HEK293 (cell line): ENCODE measurements around the gene ABCC2.

Experiments used
- CTCF ChIA-PET: fragments of 350-600 bp; formaldehyde crosslinking; extraction: SDS; loops from one replicate; lab custom pipeline; 2021; ENCODE audit warnings: antibody characterized with exemption; lab: Yijun Ruan, JAX
- POLR2A ChIA-PET: fragments of 300-600 bp; formaldehyde crosslinking; extraction: SDS; loops from one replicate; lab custom pipeline; 2020; ENCODE audit warnings: antibody characterized with exemption, inconsistent platforms; lab: Yijun Ruan, JAX
- H3K27ac ChIP-seq: fragments of 200-500 bp; sonication (Bioruptor generic); 2 replicates; pipeline ENCODE4 v1.5.1; 2014; ENCODE audit warnings: low read depth, low read length, control low read depth, inconsistent platforms; ENCODE audit errors: extremely low read depth
- H3K36me3 ChIP-seq, 2 experiments: fragments of 200-500 bp in 1 of 2; sonication (Bioruptor generic) in 1 of 2; 1 replicate in 1 of 2; 2 replicates in 1 of 2; pipeline ENCODE4 v1.5.1; 2014 to 2017; ENCODE audit warnings: inconsistent platforms in 2 of 2, low read length in 2 of 2; ENCODE audit not compliant: control insufficient read depth in 2 of 2, insufficient read depth in 1 of 2
- H3K4me1 ChIP-seq: fragments of 200-500 bp; sonication (Bioruptor generic); 2 replicates; pipeline ENCODE4 v1.5.1; 2014; ENCODE audit warnings: mild to moderate bottlenecking, low read length, inconsistent platforms; ENCODE audit not compliant: control insufficient read depth, insufficient read depth
- H3K4me3 ChIP-seq: 2 replicates; pipeline ENCODE4 v1.5.1; 2011; ENCODE audit warnings: low read depth, mild to moderate bottlenecking, control low read depth, low read length, moderate library complexity
- H3K9me3 ChIP-seq: fragments of 200-500 bp; sonication (Bioruptor generic); 2 replicates; pipeline ENCODE4 v1.5.1; 2014; ENCODE audit warnings: low read depth, low read length, inconsistent platforms; ENCODE audit not compliant: control insufficient read depth, insufficient read depth
- GLIS1 ChIP-seq: fragments of 450-650 bp; formaldehyde crosslinking; IDR thresholded peaks from 2 replicates; pipeline ENCODE4 v1.5.1; 2016; ENCODE audit warnings: missing biosample characterization, missing genetic modification characterization
- KLF17 ChIP-seq: fragments of 450-650 bp; formaldehyde crosslinking; IDR thresholded peaks from 2 replicates; pipeline ENCODE4 v1.5.1; 2016; ENCODE audit warnings: missing biosample characterization, missing genetic modification characterization
- KLF7 ChIP-seq: fragments of 450-650 bp; formaldehyde crosslinking; IDR thresholded peaks from 2 replicates; pipeline ENCODE4 v1.5.1; 2016; ENCODE audit warnings: missing biosample characterization, missing genetic modification characterization, borderline replicate concordance
- MEIS1 ChIP-seq: sonication (generic); formaldehyde crosslinking; IDR thresholded peaks from 2 replicates; pipeline ENCODE4 v1.8.1; 2022; ENCODE audit warnings: missing genetic modification reagents, mild to moderate bottlenecking, borderline replicate concordance
- ZBTB11 ChIP-seq: fragments of 450-650 bp; formaldehyde crosslinking; conservative IDR thresholded peaks from 2 replicates; pipeline ENCODE4 v1.5.1; 2016; ENCODE audit warnings: low read depth, missing biosample characterization, missing genetic modification characterization
- ZBTB44 ChIP-seq: fragments of 450-650 bp; IDR thresholded peaks from 2 replicates; pipeline ENCODE4 v1.5.1; 2018; ENCODE audit warnings: missing biosample characterization, mild to moderate bottlenecking, missing genetic modification characterization
- ZBTB48 ChIP-seq: fragments of 450-650 bp; formaldehyde crosslinking; IDR thresholded peaks from 2 replicates; pipeline ENCODE4 v1.5.1; 2016; ENCODE audit warnings: missing biosample characterization, missing genetic modification characterization
- ZNF10 ChIP-seq: fragments of 450-650 bp; formaldehyde crosslinking; IDR thresholded peaks from 2 replicates; pipeline ENCODE4 v1.5.1; 2017; ENCODE audit warnings: missing biosample characterization, missing genetic modification characterization
- ZNF138 ChIP-seq: fragments of 450-650 bp; formaldehyde crosslinking; IDR thresholded peaks from 2 replicates; pipeline ENCODE4 v1.5.1; 2016; ENCODE audit warnings: missing biosample characterization, missing genetic modification characterization, borderline replicate concordance
- ZNF19 ChIP-seq: fragments of 450-650 bp; formaldehyde crosslinking; IDR thresholded peaks from 2 replicates; pipeline ENCODE4; 2016; ENCODE audit warnings: missing biosample characterization, missing genetic modification characterization, low read depth
- ZNF23 ChIP-seq: fragments of 450-650 bp; formaldehyde crosslinking; IDR thresholded peaks from 2 replicates; pipeline ENCODE4 v1.5.1; 2016; ENCODE audit warnings: missing biosample characterization, missing genetic modification characterization, borderline replicate concordance
- ZNF248 ChIP-seq: fragments of 450-650 bp; formaldehyde crosslinking; IDR thresholded peaks from 2 replicates; pipeline ENCODE4 v1.5.1; 2017; ENCODE audit warnings: missing biosample characterization, missing genetic modification characterization
- ZNF266 ChIP-seq: fragments of 450-650 bp; formaldehyde crosslinking; IDR thresholded peaks from 2 replicates; pipeline ENCODE4 v1.5.1; 2016; ENCODE audit warnings: missing biosample characterization, missing genetic modification characterization, low read depth
- ZNF354C ChIP-seq: fragments of 450-650 bp; formaldehyde crosslinking; IDR thresholded peaks from 2 replicates; pipeline ENCODE4 v1.5.1; 2016; ENCODE audit warnings: missing biosample characterization, missing genetic modification characterization, low read depth, borderline replicate concordance
- ZNF391 ChIP-seq: fragments of 450-650 bp; formaldehyde crosslinking; IDR thresholded peaks from 2 replicates; pipeline ENCODE4 v1.5.1; 2016; ENCODE audit warnings: low read depth, missing biosample characterization, missing genetic modification characterization, borderline replicate concordance
- ZNF404 ChIP-seq: fragments of 450-650 bp; formaldehyde crosslinking; IDR thresholded peaks from 2 replicates; pipeline ENCODE4 v1.5.1; 2017; ENCODE audit warnings: missing biosample characterization, missing genetic modification characterization
- ZNF514 ChIP-seq: fragments of 450-650 bp; formaldehyde crosslinking; IDR thresholded peaks from 2 replicates; pipeline ENCODE4 v1.5.1; 2016; ENCODE audit warnings: missing biosample characterization, missing genetic modification characterization
- ZNF549 ChIP-seq: fragments of 450-650 bp; IDR thresholded peaks from 2 replicates; pipeline ENCODE4 v1.5.1; 2018; ENCODE audit warnings: missing biosample characterization, missing genetic modification characterization, mild to moderate bottlenecking, inconsistent platforms, moderate library complexity
- ZNF610 ChIP-seq: fragments of 450-650 bp; formaldehyde crosslinking; IDR thresholded peaks from 2 replicates; pipeline ENCODE4 v1.5.1; 2016; ENCODE audit warnings: missing biosample characterization, missing genetic modification characterization, borderline replicate concordance
- ZNF707 ChIP-seq: fragments of 450-650 bp; formaldehyde crosslinking; IDR thresholded peaks from 2 replicates; pipeline ENCODE4 v1.5.1; 2016; ENCODE audit warnings: missing biosample characterization, missing genetic modification characterization
- ZNF76 ChIP-seq: fragments of 450-650 bp; formaldehyde crosslinking; IDR thresholded peaks from 2 replicates; pipeline ENCODE4; 2016; ENCODE audit warnings: low read depth, missing biosample characterization, missing genetic modification characterization, borderline replicate concordance
- ZSCAN30 ChIP-seq: fragments of 450-650 bp; IDR thresholded peaks from 2 replicates; pipeline ENCODE4 v1.5.1; 2018; ENCODE audit warnings: missing biosample characterization, mild to moderate bottlenecking, missing genetic modification characterization, moderate library complexity
- TF ChIP-seq, protein P1 (sequence below): sonication (generic); formaldehyde crosslinking; IDR thresholded peaks from 2 replicates; pipeline ENCODE4 v1.8.1; 2022; ENCODE audit warnings: mild to moderate bottlenecking, moderate library complexity, missing genetic modification reagents

The ABCC2 gene

DNA sequence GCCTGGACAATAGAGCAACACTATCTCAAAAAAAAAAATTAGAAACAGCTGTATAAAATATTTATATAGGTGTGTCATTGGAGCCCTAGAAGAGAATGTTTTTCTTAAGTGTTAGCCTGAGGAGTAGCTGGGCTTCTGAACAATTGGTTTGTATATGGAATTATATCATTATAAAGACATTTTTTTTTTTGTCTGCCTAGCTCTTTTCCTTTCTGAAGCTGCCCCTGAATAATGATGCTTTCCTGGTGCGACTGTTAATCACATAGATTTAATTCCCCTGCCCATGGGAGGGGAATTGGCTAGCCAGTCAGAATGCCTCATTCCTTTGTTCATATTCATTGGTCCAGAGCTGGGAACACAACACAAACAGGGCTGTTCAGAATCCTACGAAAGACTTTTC, 13.9 kb upstream of the ABCC2 start (continued):
- TF ChIP-seq KLF7 (tag by site-specific recombination) (no peak), ZNF354C (tag by site-specific recombination) (no peak)

DNA sequence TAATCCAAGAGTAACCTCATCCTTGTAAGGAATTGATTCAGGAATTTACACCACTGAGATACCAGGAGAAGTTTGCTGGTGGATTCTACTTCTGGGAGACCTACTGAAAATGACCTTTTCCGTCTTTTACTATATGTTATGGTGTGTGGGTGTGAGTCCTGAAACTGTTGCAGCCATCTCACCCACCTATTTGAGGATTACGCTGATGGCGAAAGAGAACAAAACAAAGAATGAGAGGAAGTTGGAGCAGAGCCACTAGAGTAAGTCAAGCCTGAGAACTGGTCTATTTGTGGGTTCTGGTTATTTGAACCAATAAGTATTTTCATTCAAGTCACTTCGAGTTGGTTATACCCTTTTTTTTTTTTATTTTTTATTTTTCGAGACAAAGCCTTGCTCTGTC, 12.7 kb upstream of the ABCC2 start:
- ChIA-PET POLR2A (no interaction called here), CTCF (interaction anchor here (0.6 to 1.6 kb wide), 2 partner anchors 276 to 1106 kb away, joined by 3 to 5 read pairs; no protein-coding TSS in a partner anchor)
- no peaks in the 10 kb centered on the region for H3K9me3 ChIP-seq
- H3K36me3 ChIP-seq: no peaks in the 10 kb centered on the region
- H3K4me3 ChIP-seq: no peak overlapping the region
- H3K4me1 ChIP-seq: no peaks in the 10 kb centered on the region
- H3K27ac ChIP-seq: no peak overlapping the region
- TF ChIP-seq ZNF707 (tag by site-specific recombination) (no peak), ZBTB48 (tag by site-specific recombination) (no peak), ZNF23 (tag by site-specific recombination) (no peak), ZNF266 (tag by site-specific recombination) (no peak), ZNF610 (tag by site-specific recombination) (no peak), ZNF19 (no peak), ZNF391 (tag by site-specific recombination) (no peak), ZBTB44 (tag by site-specific recombination) (no peak), ZNF10 (tag by site-specific recombination) (no peak)
- TF ChIP-seq, protein P1, sequence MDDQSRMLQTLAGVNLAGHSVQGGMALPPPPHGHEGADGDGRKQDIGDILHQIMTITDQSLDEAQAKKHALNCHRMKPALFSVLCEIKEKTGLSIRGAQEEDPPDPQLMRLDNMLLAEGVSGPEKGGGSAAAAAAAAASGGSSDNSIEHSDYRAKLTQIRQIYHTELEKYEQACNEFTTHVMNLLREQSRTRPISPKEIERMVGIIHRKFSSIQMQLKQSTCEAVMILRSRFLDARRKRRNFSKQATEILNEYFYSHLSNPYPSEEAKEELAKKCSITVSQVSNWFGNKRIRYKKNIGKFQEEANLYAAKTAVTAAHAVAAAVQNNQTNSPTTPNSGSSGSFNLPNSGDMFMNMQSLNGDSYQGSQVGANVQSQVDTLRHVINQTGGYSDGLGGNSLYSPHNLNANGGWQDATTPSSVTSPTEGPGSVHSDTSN: no peak
- TF ChIP-seq, all 188 proteins: peak for 0

DNA sequence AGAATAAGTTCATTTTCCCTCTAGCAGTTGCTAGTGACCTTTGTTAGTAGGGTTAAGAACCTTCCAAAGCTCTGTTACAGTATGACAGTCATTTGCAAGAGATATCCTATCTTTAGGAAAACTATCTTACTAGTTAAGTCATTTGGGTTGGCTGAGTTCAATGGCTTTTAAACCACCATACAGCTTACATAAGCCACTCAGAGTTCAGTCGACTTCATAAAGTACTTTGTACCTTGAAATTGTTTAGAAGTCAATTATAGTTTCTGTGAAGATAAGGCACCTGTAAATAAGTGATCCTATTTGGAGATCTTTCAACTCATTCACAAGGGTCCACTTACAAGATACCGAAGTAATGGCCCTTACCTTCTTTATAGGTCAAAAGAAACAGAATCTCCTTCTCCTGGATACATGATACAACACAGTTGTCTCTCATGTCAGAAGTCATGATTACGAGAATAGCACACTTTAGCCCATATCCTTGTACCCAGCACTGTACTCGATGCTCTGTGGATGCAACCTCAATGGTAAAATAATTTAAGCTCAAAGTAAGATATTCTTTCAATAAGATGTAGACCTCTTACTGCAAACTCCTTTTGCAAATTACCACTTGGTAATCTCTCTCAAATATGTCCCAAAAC, 11.9 kb upstream of the ABCC2 start:
- ChIA-PET POLR2A (no interaction called here), CTCF (interaction anchor here (0.5 to 0.7 kb wide), 3 partner anchors 285 to 1107 kb away, joined by 3 to 4 read pairs (median 3); no protein-coding TSS in a partner anchor)
- Histone ChIP-seq H3K36me3 (no peaks in the 10 kb centered on the region), H3K4me1 (no peaks in the 10 kb centered on the region), H3K9me3 (no peaks in the 10 kb centered on the region), H3K4me3 (no peak overlapping the region), H3K27ac (no peak overlapping the region)
- TF ChIP-seq GLIS1 (tag by site-specific recombination) (no peak), ZNF549 (tag by site-specific recombination) (no peak), ZSCAN30 (tag by site-specific recombination) (no peak), KLF17 (tag by site-specific recombination) (no peak), ZBTB11 (tag by site-specific recombination) (no peak), ZNF248 (tag by site-specific recombination) (no peak), ZNF138 (tag by site-specific recombination) (no peak), ZNF514 (tag by site-specific recombination) (no peak), ZNF404 (tag by site-specific recombination) (no peak), MEIS1 (CRISPR knock-in tag) (no peak), ZNF76 (tag by site-specific recombination) (no peak)
- TF ChIP-seq, protein P1: no peak
